Muscle layer of duodenum (tissue), 2 donors: ENCODE data around the gene SH2D6.
A peak's percentile ranks its signal among the peaks of the same experiment; 100 is the strongest.

Experiments used
- H3K27ac ChIP-seq: one replicate; pipeline ENCODE4 v1.7.0; 2013; ENCODE audit warnings: mild to moderate bottlenecking, low read length
- H3K27me3 ChIP-seq: one replicate; pipeline ENCODE4 v1.7.0; 2013; ENCODE audit warnings: low read depth, mild to moderate bottlenecking, control low read depth, low read length
- H3K36me3 ChIP-seq, 2 donors: one replicate each; pipeline ENCODE4 v1.7.0; 2013; ENCODE audit warnings: low read length in 2 of 2, control low read depth in 1 of 2, mild to moderate bottlenecking in 1 of 2; ENCODE audit not compliant: insufficient read depth in 2 of 2, control insufficient read depth in 1 of 2
- H3K4me1 ChIP-seq, 2 donors: one replicate each; pipeline ENCODE4 v1.7.0; 2013; ENCODE audit warnings: low read length in 2 of 2, mild to moderate bottlenecking in 2 of 2, control low read depth in 1 of 2, moderate library complexity in 1 of 2; ENCODE audit not compliant: insufficient read depth in 2 of 2, control insufficient read depth in 1 of 2
- H3K4me3 ChIP-seq, 2 donors: one replicate each; pipeline ENCODE4 v1.7.0; 2013; ENCODE audit warnings: low read length in 2 of 2, low read depth in 1 of 2, mild to moderate bottlenecking in 1 of 2
- H3K9me3 ChIP-seq, 2 donors: one replicate each; pipeline ENCODE4 v1.7.0; 2013; ENCODE audit warnings: low read length in 2 of 2, control low read depth in 1 of 2, mild to moderate bottlenecking in 1 of 2; ENCODE audit not compliant: control insufficient read depth in 1 of 2
- donor health status: healthy.

The SH2D6 gene

GRCh38 chr2:85387754-85388153, 30.8 kb upstream of the SH2D6 start:
- no peaks in the 10 kb centered on the region for H3K4me1 ChIP-seq
- no peaks in the 10 kb centered on the region for H3K27me3 ChIP-seq
- peaks cover 28 to 65% of the 10 kb centered on the region in 2 donors for H3K36me3 ChIP-seq
- H3K27ac ChIP-seq: no peak overlapping the region
- no peaks in the 10 kb centered on the region for H3K9me3 ChIP-seq
- no peak overlapping the region for H3K4me3 ChIP-seq

GRCh38 chr2:85388878-85389538, 29.5 kb upstream of the SH2D6 start:
- Histone ChIP-seq H3K27me3 (no peaks in the 10 kb centered on the region), H3K4me1 (peaks cover 0 to under 1% of the 10 kb centered on the region in 2 donors), H3K36me3 (peaks cover 28 to 59% of the 10 kb centered on the region in 2 donors), H3K4me3 (no peak overlapping the region), H3K27ac (no peak overlapping the region), H3K9me3 (no peaks in the 10 kb centered on the region)

- Histone ChIP-seq H3K4me1 (peaks cover 0 to 8% of the 10 kb centered on the region in 2 donors), H3K27me3 (no peaks in the 10 kb centered on the region), H3K36me3 (peaks cover 21 to 54% of the 10 kb centered on the region in 2 donors), H3K9me3 (no peaks in the 10 kb centered on the region), H3K27ac (no peak overlapping the region), H3K4me3 (no peak overlapping the region)
Observed at GRCh38 chr2:85390941-85391669, 27.4 kb upstream of the SH2D6 start.

- H3K36me3 ChIP-seq: peaks cover 12 to 29% of the 10 kb centered on the region in 2 donors
- H3K4me1 ChIP-seq: peaks cover 0 to 19% of the 10 kb centered on the region in 2 donors
- no peaks in the 10 kb centered on the region for H3K27me3 ChIP-seq
- no peaks in the 10 kb centered on the region for H3K9me3 ChIP-seq
- H3K4me3 ChIP-seq: no peak overlapping the region
- H3K27ac ChIP-seq: no peak overlapping the region
Observed at GRCh38 chr2:85393836-85394235, 24.7 kb upstream of the SH2D6 start.

GRCh38 chr2:85394261-85394681, 24.2 kb upstream of the SH2D6 start:
- Histone ChIP-seq H3K27me3 (no peaks in the 10 kb centered on the region), H3K36me3 (peaks cover 10 to 25% of the 10 kb centered on the region in 2 donors), H3K27ac (no peak overlapping the region)

GRCh38 chr2:85394976-85395375, 23.5 kb upstream of the SH2D6 start:
- Histone ChIP-seq H3K4me3 (no peak overlapping the region), H3K27me3 (no peaks in the 10 kb centered on the region), H3K4me1 (peaks cover 0 to 19% of the 10 kb centered on the region in 2 donors), H3K9me3 (no peaks in the 10 kb centered on the region), H3K36me3 (peaks cover 6 to 18% of the 10 kb centered on the region in 2 donors), H3K27ac (no peak overlapping the region)

More at GRCh38 chr2:85394261-85394681, 24.2 kb upstream of the SH2D6 start:
- H3K4me1 ChIP-seq: peaks cover 0 to 19% of the 10 kb centered on the region in 2 donors
- no peak overlapping the region for H3K4me3 ChIP-seq
- no peaks in the 10 kb centered on the region for H3K9me3 ChIP-seq

- H3K27me3 ChIP-seq: no peaks in the 10 kb centered on the region
- H3K27ac ChIP-seq: no peak overlapping the region
- H3K36me3 ChIP-seq: peaks cover 0 to 8% of the 10 kb centered on the region in 2 donors
- H3K4me3 ChIP-seq: no peak overlapping the region
- no peaks in the 10 kb centered on the region for H3K9me3 ChIP-seq
- peaks cover 0 to 19% of the 10 kb centered on the region in 2 donors for H3K4me1 ChIP-seq
Observed at GRCh38 chr2:85395912-85396475, 22.5 kb upstream of the SH2D6 start.

- no peaks in the 10 kb centered on the region for H3K9me3 ChIP-seq
- no peak overlapping the region for H3K4me3 ChIP-seq
- no peaks in the 10 kb centered on the region for H3K27me3 ChIP-seq
Observed at GRCh38 chr2:85396531-85397470, 21.7 kb upstream of the SH2D6 start.

GRCh38 chr2:85397925-85398331, 20.6 kb upstream of the SH2D6 start:
- H3K36me3 ChIP-seq: peaks cover 0 to 5% of the 10 kb centered on the region in 2 donors
- peaks cover 0 to 19% of the 10 kb centered on the region in 2 donors for H3K4me1 ChIP-seq
- no peaks in the 10 kb centered on the region for H3K9me3 ChIP-seq
- no peak overlapping the region for H3K27ac ChIP-seq
- H3K27me3 ChIP-seq: no peaks in the 10 kb centered on the region
- no peak overlapping the region for H3K4me3 ChIP-seq

More at GRCh38 chr2:85396531-85397470, 21.7 kb upstream of the SH2D6 start:
- peaks cover 0 to 5% of the 10 kb centered on the region in 2 donors for H3K36me3 ChIP-seq
- H3K4me1 ChIP-seq: peaks cover 0 to 19% of the 10 kb centered on the region in 2 donors
- H3K27ac ChIP-seq: peak overlapping the region; percentile 31

- no peak overlapping the region for H3K4me3 ChIP-seq
- H3K9me3 ChIP-seq: no peaks in the 10 kb centered on the region
- peaks cover 0 to 5% of the 10 kb centered on the region in 2 donors for H3K36me3 ChIP-seq
- H3K4me1 ChIP-seq: peaks cover 0 to 19% of the 10 kb centered on the region in 2 donors
- H3K27me3 ChIP-seq: no peaks in the 10 kb centered on the region
- H3K27ac ChIP-seq: no peak overlapping the region
Observed at GRCh38 chr2:85398426-85399182, 19.9 kb upstream of the SH2D6 start.
